ENCODE measurements around the gene TSHZ2. TPM values are rescaled to one million over a fixed set of nuclear protein-coding genes. Genes with fewer than 3 reads are reported as not detected.
A peak's percentile ranks its signal among the peaks of the same experiment; 100 is the strongest.

TSHZ2 gene
- total and polyA plus RNA-seq, 9 of the 15 experiments (the other 6 are each of a cell fraction or from before 2014, with no cell fraction given) = 0.03 to 0.20 (median 0.05) TPM; not detected in 4

DNA sequence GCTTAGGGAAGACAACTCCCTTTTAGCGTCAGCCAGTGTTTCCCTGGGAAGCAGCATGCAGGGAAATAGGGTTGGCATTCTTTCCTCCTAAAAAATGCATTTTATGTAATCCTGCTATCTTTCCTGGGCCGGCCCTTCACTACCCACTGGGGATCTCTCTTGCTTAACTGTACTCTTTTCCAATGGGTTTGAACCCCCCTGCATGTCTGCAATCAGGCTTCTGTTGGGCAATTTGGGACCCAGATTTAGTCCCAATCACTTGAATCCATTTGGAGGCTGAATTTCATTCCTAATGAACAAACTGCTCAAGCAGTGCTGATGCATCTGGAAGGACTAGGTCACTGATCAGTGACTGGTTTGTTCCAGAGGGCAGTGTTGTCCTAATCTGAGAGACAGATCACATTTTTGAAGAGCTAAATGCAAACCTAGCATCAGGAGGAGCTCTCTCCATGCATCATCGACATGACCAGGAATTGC lies 152.0 kb downstream of the TSHZ2 start (continued):
- TF ChIP-seq, protein P1, sequence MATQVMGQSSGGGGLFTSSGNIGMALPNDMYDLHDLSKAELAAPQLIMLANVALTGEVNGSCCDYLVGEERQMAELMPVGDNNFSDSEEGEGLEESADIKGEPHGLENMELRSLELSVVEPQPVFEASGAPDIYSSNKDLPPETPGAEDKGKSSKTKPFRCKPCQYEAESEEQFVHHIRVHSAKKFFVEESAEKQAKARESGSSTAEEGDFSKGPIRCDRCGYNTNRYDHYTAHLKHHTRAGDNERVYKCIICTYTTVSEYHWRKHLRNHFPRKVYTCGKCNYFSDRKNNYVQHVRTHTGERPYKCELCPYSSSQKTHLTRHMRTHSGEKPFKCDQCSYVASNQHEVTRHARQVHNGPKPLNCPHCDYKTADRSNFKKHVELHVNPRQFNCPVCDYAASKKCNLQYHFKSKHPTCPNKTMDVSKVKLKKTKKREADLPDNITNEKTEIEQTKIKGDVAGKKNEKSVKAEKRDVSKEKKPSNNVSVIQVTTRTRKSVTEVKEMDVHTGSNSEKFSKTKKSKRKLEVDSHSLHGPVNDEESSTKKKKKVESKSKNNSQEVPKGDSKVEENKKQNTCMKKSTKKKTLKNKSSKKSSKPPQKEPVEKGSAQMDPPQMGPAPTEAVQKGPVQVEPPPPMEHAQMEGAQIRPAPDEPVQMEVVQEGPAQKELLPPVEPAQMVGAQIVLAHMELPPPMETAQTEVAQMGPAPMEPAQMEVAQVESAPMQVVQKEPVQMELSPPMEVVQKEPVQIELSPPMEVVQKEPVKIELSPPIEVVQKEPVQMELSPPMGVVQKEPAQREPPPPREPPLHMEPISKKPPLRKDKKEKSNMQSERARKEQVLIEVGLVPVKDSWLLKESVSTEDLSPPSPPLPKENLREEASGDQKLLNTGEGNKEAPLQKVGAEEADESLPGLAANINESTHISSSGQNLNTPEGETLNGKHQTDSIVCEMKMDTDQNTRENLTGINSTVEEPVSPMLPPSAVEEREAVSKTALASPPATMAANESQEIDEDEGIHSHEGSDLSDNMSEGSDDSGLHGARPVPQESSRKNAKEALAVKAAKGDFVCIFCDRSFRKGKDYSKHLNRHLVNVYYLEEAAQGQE (IDR thresholded peaks at IDR 0.05; ENCODE audit: borderline replicate concordance) = peak; percentile 85
- TF ChIP-seq, protein P1 (CRISPR knock-in tag; IDR thresholded peaks at IDR 0.05; ENCODE audit: low read depth) = no peak
- TF ChIP-seq, protein P2, sequence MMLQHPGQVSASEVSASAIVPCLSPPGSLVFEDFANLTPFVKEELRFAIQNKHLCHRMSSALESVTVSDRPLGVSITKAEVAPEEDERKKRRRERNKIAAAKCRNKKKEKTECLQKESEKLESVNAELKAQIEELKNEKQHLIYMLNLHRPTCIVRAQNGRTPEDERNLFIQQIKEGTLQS (IDR thresholded peaks at IDR 0.05) = no peak
- TF ChIP-seq, protein P2 (CRISPR knock-in tag; conservative IDR thresholded peaks at IDR 0.05) = no peak
- TF ChIP-seq ARID1B (IDR thresholded peaks at IDR 0.05) (no peak), SP1 (CRISPR knock-in tag; IDR thresholded peaks at IDR 0.05) (no peak)
- TF ChIP-seq, protein P3, sequence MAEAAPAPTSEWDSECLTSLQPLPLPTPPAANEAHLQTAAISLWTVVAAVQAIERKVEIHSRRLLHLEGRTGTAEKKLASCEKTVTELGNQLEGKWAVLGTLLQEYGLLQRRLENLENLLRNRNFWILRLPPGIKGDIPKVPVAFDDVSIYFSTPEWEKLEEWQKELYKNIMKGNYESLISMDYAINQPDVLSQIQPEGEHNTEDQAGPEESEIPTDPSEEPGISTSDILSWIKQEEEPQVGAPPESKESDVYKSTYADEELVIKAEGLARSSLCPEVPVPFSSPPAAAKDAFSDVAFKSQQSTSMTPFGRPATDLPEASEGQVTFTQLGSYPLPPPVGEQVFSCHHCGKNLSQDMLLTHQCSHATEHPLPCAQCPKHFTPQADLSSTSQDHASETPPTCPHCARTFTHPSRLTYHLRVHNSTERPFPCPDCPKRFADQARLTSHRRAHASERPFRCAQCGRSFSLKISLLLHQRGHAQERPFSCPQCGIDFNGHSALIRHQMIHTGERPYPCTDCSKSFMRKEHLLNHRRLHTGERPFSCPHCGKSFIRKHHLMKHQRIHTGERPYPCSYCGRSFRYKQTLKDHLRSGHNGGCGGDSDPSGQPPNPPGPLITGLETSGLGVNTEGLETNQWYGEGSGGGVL (CRISPR knock-in tag; IDR thresholded peaks at IDR 0.05) = no peak
- TF ChIP-seq, protein P4, sequence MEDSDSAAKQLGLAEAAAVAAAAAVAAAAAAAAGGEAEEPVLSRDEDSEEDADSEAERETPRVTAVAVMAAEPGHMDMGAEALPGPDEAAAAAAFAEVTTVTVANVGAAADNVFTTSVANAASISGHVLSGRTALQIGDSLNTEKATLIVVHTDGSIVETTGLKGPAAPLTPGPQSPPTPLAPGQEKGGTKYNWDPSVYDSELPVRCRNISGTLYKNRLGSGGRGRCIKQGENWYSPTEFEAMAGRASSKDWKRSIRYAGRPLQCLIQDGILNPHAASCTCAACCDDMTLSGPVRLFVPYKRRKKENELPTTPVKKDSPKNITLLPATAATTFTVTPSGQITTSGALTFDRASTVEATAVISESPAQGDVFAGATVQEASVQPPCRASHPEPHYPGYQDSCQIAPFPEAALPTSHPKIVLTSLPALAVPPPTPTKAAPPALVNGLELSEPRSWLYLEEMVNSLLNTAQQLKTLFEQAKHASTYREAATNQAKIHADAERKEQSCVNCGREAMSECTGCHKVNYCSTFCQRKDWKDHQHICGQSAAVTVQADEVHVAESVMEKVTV (CRISPR knock-in tag; IDR thresholded peaks at IDR 0.05) = 0 out of 2 replicates have a peak, but pooled peaks have one; percentile 30
